GM12872 (cell line): ENCODE results near the gene STAM.

Experiments
- TF ChIP-seq, protein P1 (sequence below): IDR thresholded peaks from 3 replicates; pipeline ENCODE4 v1.5.1; 2011; ENCODE audit warnings: low read depth, mild to moderate bottlenecking, low read length, moderate library complexity; ENCODE audit not compliant: insufficient read depth

Gene STAM

DNA sequence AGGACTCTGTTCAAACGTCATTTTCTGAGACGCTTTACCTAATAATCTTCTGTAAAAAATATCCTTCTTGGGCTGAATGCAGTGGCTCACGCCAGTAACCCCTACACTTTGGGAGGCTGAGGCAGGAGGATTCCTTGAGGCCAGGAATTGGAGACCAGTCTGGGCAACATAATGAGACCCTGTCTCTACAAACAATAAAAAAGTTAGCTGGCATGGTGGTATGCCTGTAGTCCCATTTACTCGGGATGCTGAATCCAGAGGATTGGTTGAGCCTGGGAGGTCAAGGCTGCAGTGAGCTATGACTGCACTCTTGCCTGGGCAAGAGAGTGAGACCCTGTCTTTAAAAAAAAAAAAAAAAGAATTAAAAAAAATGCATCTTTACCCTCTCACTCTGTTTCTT is 5.1 kb downstream of the STAM start:
- TF ChIP-seq, protein P1, sequence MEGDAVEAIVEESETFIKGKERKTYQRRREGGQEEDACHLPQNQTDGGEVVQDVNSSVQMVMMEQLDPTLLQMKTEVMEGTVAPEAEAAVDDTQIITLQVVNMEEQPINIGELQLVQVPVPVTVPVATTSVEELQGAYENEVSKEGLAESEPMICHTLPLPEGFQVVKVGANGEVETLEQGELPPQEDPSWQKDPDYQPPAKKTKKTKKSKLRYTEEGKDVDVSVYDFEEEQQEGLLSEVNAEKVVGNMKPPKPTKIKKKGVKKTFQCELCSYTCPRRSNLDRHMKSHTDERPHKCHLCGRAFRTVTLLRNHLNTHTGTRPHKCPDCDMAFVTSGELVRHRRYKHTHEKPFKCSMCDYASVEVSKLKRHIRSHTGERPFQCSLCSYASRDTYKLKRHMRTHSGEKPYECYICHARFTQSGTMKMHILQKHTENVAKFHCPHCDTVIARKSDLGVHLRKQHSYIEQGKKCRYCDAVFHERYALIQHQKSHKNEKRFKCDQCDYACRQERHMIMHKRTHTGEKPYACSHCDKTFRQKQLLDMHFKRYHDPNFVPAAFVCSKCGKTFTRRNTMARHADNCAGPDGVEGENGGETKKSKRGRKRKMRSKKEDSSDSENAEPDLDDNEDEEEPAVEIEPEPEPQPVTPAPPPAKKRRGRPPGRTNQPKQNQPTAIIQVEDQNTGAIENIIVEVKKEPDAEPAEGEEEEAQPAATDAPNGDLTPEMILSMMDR = no peak

- TF ChIP-seq, protein P1 = no peak
Observed at GRCh38 chr10:17649836-17650235, 5.9 kb downstream of the STAM start.

- TF ChIP-seq, protein P1 = no peak
Observed at GRCh38 chr10:17650416-17650815, 6.5 kb downstream of the STAM start.

DNA sequence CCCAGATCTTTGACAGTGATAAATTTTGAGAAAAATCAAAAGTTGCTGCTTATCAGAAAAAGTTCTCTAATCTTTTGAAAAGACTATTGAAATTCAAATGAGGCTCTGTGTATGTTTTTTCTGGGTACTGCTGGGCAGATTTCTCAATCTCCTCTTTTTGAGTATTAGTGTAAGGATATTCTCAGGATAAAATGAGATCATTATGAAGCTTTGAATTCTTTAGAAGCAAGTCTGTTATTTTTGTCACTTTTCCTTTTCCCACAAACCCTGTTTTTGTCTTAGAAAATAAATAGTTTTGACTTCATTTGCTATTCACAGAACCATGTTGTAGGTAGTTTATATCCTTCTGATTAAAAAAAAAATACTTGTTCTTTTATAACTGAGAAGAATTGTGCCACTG is 7.9 kb downstream of the STAM start:
- TF ChIP-seq, protein P1 = no peak

- TF ChIP-seq, protein P1 = no peak
Observed at GRCh38 chr10:17652585-17652984, 8.6 kb downstream of the STAM start.

DNA sequence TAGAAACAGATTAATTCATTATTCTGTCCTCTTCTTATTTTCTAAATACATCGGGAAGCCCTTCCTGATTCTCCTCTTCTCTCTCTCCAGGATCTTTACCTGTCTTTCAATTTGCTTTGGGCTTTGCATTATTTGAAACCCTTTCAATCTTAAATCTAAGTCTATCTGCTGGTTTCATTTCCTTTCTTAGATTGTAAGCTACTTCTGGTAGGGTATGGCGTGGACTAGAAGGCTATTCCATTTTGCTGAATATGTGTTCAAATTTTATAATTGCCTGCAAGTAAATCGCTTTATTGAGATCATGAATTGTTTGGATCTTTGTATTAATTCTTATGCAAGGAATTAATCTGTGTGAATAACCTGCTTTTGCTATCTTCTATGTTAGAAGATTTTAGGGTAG is 11.1 kb downstream of the STAM start:
- TF ChIP-seq, protein P1 = no peak

GRCh38 chr10:17655567-17656146 is 11.7 kb downstream of the STAM start:
- TF ChIP-seq, protein P1 = no peak
